Fibroblast of the aortic adventitia (primary cell): Measurements from ENCODE around the gene KCTD21. TPM values are rescaled to one million over a fixed set of nuclear protein-coding genes. Genes with fewer than 3 reads are reported as not detected.
"Not testable (repeated sequence)": the region's sequence is repeated elsewhere in the genome, so short reads cannot be mapped to it uniquely, and the experiment has no call there.

ENCODE experiments used
- DNase-seq: peaks from one replicate; pipeline ENCODE4 v3.0.0-alpha.2; 2010; ENCODE audit warnings: low read depth
- H3K4me3 ChIP-seq: 2 replicates; pipeline ENCODE4 v1.5.1; 2011; ENCODE audit warnings: low read depth, mild to moderate bottlenecking, control low read depth, low read length, moderate library complexity
- CTCF ChIP-seq: IDR thresholded peaks from 2 replicates; pipeline ENCODE4 v1.5.1; 2011; ENCODE audit warnings: mild to moderate bottlenecking, low read length, control low read depth, inconsistent platforms; ENCODE audit not compliant: insufficient read depth
- total RNA-seq: library from RNA; depleted of rRNA; stranded (reverse); fragments of >200 nt; gene quantifications from 2 replicates; pipeline ENCODE4 v1.2.3, GENCODE V29; 2012; ENCODE audit warnings: low replicate concordance

The KCTD21 gene
- total RNA-seq, 1 donor: 14.5 TPM

DNA sequence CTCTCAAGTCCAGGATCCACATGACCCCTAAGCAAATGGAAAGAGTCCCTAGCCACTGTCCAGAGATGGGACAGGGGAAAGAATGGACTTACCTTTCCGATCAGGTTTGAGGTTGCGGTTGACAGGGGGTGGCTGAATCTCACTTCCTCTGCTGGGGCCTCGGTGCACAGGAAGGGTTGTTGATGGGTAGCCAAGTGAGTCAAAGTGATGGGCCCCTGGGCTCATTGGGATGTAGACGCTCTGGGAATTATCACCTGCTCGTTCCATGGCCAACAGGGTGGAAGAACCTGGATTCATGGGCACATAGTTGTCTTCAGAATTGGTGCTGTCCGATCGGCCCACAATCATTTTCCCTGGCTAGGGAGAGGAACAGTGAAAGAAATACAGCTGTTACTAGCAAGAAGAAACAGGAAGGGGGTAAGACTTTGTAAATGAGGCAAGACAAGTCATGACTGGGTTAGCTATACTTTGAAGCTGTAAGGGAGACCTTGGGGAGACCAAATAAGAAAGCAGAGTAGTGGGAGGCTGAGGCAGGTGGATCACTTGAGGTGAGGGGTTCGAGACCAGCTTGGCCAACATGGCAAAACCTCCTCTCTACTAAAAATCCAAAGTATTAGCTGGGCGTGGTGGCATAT lies 35.0 kb upstream of the KCTD21 start:
- no peak for TF ChIP-seq CTCF
- no peak overlapping the region for H3K4me3 ChIP-seq
- no peak for DNase-seq

GRCh38 chr11:78222726-78223125 lies 34.3 kb upstream of the KCTD21 start:
- H3K4me3 ChIP-seq, DNase-seq: not testable (repeated sequence)

DNA sequence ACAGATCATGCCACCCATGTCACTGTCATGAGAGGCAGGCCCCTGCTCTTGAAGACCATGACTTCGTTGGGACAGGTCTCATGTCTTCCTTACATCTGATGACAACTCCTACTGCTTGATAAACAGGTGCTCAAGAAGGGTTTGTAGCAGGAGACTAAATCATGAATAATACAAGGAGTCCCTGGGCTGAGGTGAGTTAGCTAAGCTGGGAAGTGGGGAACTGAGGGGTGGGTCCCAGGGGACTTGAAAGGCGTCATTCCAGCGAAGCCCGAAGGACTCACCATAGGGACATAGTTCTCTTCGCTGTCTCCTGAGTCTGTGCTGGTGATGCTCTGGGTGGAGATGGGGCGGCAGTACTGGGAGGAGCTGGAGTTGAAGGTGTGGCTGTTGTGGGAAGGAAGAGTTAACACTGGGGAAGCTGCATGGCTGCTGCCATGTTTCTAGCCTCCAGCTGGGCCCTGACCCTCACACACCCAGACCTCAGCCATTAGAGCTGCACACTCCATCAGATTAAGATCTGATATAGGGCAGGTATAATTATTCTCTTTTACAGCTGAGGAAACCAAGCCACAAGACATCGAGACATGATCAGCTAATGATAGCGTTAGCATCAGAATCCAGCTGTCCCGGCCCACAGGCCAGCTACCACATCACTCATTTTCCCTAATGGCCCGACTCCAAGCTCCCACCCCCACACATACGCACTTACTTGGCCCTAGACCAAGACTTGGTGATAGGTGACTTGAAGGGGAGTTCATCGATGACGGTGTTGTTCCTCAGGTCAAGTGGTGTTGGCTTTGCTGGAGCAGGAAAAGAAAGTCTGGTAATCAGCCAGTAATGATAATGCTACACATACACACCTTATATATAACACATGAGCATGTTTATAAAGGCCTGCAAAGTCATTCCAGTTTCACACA lies 33.2 kb upstream of the KCTD21 start:
- no peak for DNase-seq
- no peak for TF ChIP-seq CTCF
- H3K4me3 ChIP-seq: no peak overlapping the region

DNA sequence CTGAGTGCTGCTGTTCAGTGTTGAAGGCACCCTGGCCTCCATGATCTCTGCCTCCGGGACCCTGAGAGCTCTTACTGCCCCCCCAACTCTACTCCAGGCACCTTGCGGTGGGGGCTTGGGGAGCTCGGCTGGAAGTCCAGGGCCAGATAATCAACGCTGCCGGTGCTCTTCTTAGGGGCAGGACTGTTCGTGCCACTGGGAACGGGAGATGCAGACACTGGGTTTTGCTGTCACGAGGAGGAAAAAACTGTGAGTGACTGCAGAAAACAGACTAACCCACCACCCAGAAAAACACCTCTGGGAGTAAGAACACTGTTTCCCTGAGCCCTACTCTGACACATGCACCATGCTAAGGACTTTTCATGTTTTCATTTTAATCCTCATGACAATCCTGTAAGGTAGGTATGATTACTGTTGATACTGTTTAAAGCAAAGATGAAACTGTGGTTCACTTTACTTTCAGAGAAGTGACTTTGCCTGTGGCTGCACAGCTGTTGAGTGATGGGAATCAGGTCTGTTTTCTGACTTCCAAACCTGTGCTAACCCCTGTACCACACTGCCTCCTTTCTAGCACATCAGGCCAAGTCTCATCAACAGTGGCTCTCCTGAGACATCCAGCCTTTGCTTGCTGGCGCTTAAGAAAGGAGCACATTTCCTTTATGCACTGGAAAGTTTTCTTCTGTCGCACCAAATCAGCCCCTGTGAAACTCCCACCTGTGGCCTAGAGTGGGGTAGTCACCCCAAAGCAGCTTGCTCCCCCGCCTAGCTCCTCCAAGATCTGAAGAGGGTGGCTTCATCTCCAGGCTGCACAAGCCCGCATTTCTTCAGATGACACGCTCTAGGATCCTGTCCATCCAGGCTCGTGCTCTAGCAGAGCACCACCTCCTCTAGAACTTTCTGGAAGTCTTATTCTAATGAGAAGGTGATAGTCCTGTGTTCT lies 32.1 kb upstream of the KCTD21 start:
- no peak overlapping the region for H3K4me3 ChIP-seq
- no peak for DNase-seq
- no peak for TF ChIP-seq CTCF

- no peak for DNase-seq
- no peak overlapping the region for H3K4me3 ChIP-seq
- no peak for TF ChIP-seq CTCF
Observed at GRCh38 chr11:78219493-78220217, 31.2 kb upstream of the KCTD21 start.

DNA sequence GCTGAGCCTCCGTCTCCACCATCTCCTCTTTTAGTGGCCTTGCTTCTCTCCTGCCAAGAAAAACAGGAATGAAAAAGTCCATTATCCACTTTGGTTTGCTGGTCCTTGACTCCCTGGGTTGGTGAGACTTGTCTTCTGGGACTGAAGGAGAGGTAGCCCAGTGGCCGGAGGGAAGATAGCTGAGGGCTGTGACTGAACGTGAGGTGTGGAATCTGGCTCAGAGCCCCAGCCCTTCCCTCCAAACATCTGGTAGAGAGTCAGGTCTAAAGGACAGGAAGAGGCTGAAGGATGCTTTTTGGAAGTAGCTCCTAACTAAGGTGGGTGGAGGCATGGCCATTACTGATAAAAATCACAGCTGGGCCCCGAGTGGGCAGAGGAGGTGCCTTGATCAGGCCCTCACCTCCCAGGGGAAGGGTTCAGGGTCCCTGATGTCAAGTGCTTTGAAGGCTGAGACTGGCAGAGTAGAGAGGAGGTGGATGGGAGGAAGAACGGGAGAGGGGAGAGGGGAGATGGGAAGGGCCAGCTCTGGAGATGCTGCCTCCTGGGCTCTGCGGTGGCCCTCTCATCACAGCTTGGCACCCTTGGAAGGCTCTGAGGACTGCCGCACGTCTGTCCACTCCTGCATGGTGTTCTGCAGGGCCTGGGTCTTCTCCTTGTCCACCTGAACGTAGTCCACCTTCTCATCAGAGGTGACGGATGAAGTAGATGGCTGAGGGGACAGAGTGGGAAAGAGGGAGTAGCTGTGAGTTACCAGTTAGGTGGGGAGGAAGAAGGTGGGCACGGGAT lies 30.5 kb upstream of the KCTD21 start:
- no peak for TF ChIP-seq CTCF
- no peak for DNase-seq
- no peak overlapping the region for H3K4me3 ChIP-seq
